WI38 (cell line): Measurements from ENCODE around the gene RPL39L.
"Not testable (repeated sequence)": the region's sequence is repeated elsewhere in the genome, so short reads cannot be mapped to it uniquely, and the experiment has no call there.

Source experiments
- H3K4me3 ChIP-seq: 2 replicates; pipeline ENCODE4 v1.5.1; 2011; ENCODE audit warnings: low read depth, mild to moderate bottlenecking, control low read depth, low read length
- CTCF ChIP-seq: IDR thresholded peaks from 2 replicates; pipeline ENCODE4 v1.5.1; 2012; ENCODE audit warnings: low read depth, mild to moderate bottlenecking, control low read depth, low read length

The RPL39L gene

GRCh38 chr3:187181454-187182170 lies 42.3 kb upstream of the RPL39L start:
- H3K4me3 ChIP-seq = no peak overlapping the region
- TF ChIP-seq CTCF = no peak

- H3K4me3 ChIP-seq = no peak overlapping the region
Measured at GRCh38 chr3:187172929-187173328, 33.6 kb upstream of the RPL39L start.

GRCh38 chr3:187170911-187171310 lies 31.6 kb upstream of the RPL39L start:
- not testable (repeated sequence) for H3K4me3 ChIP-seq

More at GRCh38 chr3:187172929-187173328, 33.6 kb upstream of the RPL39L start:
- TF ChIP-seq CTCF = no peak

- no peak overlapping the region for H3K4me3 ChIP-seq
- no peak for TF ChIP-seq CTCF
Measured at GRCh38 chr3:187169231-187169960, 30.1 kb upstream of the RPL39L start.

GRCh38 chr3:187167777-187168176 lies 28.5 kb upstream of the RPL39L start:
- H3K4me3 ChIP-seq = no peak overlapping the region
- no peak for TF ChIP-seq CTCF

- no peak for TF ChIP-seq CTCF
- H3K4me3 ChIP-seq = no peak overlapping the region
Measured at GRCh38 chr3:187166750-187167149, 27.5 kb upstream of the RPL39L start.

- TF ChIP-seq CTCF = peak; percentile 39; the same call in 1 of the 2 replicates
- H3K4me3 ChIP-seq = no peak overlapping the region
Measured at GRCh38 chr3:187165144-187165543, 25.8 kb upstream of the RPL39L start.
